GM21367 (cell line): ENCODE measurements around the gene RPL41.
"Not testable (repeated sequence)": the region's sequence is repeated elsewhere in the genome, so short reads cannot be mapped to it uniquely, and the experiment has no call there.

ENCODE experiments used
- ATAC-seq: cut with Tn5 transposase; IDR thresholded peaks from one replicate; pipeline ENCODE4 v1.9.1; 2021; ENCODE audit not compliant: unreplicated experiment

RPL41 gene

DNA sequence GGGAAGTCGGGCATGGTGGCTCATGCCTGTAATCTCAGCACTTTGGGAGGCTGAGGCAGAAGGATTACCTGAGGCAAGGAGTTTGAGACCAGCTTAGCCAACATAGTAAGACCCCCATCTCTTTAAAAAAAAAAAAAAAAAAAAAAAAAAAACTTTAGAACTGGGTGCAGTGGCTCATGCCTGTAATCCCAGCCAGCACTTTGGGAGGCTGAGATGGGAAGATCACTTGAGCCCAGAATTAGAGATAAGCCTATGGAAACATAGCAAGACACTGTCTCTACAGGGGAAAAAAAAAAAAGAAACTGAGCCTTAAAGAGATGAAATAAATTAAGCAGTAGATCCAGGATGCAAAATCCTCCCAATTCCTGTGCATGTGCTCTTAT, 13.8 kb upstream of the RPL41 start:
- ATAC-seq, result no peak

DNA sequence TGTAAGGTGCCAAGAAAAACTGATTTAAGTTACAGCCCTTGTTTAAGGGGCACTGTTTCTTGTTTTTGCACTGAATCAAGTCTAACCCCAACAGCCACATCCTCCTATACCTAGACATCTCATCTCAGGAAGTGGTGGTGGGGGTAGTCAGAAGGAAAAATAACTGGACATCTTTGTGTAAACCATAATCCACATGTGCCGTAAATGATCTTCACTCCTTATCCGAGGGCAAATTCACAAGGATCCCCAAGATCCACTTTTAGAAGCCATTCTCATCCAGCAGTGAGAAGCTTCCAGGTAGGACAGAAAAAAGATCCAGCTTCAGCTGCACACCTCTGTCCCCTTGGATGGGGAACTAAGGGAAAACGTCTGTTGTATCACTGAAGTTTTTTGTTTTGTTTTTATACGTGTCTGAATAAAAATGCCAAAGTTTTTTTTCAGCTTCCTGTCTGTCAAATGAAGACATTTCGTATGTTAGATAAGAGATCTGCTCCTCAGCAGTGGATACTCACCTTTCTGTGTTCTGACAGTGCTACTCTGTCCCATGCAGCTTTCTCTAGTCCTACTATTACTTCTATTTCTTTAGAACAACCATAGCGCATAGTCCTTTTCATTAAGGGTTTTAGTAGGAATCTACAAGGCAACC, 13.2 kb upstream of the RPL41 start:
- no peak for ATAC-seq

DNA sequence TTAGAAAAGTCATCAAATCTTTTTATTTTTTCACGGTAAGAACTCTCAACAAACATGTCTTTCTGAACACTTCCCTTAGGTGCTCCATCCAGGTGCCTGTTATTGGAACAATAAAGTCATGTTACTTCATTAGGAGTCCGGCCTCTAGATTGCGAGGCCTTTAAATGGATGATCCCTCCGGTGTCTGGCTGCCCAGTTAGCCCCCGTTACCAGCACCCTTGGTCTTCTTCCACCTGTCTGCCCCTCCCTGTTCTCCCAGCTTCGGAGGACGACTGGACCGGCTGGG, 12.7 kb upstream of the RPL41 start:
- ATAC-seq, result no peak

DNA sequence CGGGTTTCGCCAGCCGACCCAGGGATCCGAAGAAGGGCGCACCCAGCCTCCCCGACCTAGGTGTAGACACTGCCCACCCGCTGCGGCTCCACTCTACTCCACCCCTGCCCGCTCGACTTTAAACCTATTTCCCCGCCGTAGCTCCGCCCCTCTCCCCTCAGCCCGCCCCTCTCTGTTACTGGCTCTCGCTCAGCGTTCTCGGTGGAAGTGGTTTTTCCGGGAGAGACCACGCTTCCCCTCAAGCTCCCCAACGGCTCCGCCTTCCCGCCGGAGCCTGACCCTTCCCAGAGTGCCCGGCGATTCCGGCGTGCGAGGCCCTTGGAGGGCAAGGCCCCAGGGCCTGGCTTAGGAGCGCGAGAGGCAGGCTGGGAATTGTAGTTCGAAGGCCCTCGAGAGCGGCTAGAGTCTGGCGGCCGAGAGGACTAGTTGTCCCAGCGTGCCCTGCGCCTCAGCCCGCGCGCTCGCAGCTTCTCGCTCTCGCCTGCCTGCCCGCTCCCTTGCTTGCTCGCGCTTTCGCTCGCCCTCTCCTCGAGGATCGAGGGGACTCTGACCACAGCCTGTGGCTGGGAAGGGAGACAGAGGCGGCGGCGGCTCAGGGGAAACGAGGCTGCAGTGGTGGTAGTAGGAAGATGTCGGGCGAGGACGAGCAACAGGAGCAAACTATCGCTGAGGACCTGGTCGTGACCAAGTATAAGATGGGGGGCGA, 12.2 kb upstream of the RPL41 start, which contains the start of gene PA2G4:
Gene PA2G4, plus strand, starts transcription at position 451 of the 706 bp plus-strand sequence. Its CDS starts 179 bp downstream, at position 630.
- ATAC-seq, result peak; percentile 87

DNA sequence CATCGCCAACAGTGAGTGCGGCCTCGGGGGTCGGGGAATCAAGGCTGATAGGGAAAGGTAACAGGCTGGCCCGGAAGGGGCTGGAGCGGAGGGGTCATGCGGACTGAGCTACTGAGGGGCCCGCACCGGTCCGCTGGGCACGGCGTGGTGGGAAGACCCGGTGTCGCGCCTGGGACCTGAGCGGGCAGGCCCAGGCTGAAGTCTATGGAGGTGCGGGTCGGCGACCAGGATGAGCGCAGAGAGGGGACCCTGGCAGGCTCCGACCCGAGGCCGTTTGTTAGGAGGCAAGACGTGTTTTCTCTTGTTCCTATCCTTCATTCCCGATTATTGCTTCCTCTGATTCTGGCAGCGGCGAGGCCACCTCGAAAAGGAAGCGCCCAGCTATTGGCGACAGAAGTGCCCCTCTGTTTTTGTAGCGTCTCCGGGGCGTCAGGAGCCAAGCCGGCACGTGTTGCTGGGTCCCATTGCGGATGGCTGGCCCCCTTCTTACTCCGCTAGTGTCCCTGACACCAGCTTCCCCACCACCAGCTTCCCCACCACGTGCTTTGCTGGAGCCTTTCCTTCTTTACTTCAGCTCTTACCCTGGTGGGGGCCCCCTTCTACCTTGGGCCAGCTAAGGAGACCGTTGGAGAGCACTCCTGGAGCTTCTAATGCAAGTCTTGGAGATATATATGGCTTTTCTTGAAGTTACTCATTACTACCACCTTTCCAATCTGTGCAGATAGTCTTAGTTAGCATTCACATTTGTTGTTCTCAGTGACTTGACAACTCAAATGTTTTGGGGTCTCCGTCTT, 11.4 kb upstream of the RPL41 start:
- peak; percentile 5 for ATAC-seq

DNA sequence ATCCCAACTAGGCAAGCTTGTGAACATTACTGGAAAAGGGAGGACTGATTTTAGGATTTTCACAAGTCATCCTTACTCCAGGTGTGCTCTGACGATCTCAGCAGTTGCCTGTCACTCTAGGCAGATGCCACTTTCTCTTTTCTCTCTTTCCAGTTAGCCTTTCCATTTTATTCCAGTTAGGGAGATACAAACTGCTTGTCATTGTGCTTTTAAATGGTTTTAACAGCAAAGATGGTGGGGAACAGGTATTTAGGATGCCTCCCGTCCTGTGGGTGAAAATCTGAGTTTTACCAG, 10.9 kb upstream of the RPL41 start:
- no peak for ATAC-seq

DNA sequence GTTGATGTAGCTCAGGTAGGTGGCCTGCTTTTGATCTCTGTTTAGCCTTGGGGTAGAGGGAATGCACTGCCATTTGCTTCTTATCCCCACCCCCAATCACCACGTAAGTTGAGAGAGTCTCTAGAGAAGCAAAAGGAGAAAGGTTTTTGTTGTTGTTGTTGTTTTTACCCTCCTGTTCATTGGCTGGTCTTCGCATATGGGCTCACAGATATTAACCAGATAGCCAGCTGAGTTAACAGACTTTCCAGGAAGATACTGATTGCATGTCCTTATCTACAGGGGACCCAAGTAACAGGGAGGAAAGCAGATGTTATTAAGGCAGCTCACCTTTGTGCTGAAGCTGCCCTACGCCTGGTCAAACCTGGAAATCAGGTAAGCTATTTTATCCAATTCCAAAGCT, 9.2 kb upstream of the RPL41 start:
- ATAC-seq, result no peak

DNA sequence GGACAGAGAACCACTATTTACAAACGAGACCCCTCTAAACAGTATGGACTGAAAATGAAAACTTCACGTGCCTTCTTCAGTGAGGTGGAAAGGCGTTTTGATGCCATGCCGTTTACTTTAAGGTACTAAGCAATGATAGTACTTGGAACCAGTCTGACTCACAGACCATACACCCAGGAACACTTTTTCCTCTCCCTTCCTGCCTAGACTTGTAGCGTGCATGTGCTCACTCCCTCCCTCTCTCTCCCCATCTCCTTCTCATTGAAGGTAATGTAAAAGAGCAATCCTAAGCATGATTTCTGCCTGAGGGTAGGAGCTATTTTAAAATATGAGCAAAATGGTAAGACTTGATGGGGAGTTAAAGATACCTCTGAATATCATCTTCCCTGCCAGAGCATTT, 5.9 kb upstream of the RPL41 start:
- ATAC-seq, result no peak

DNA sequence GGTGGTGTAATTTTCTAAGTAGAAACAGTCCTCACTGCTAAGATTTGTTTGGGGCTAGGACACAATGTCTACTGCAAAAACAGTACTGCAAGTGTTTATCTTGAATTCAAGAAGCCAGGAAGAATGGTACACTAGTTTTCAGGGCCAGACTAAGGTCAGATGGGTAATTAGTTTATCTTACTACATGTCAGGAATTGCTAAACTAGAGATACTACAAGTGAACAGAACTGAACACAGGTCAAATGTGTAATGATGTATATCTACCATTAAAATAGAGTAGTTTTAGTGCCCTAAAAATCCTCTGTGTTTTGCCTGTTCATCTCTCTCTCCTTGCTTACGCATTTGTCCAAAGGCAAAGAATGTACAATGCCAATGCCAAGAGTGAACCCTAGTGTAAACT, 2.3 kb upstream of the RPL41 start:
- ATAC-seq, result no peak

DNA sequence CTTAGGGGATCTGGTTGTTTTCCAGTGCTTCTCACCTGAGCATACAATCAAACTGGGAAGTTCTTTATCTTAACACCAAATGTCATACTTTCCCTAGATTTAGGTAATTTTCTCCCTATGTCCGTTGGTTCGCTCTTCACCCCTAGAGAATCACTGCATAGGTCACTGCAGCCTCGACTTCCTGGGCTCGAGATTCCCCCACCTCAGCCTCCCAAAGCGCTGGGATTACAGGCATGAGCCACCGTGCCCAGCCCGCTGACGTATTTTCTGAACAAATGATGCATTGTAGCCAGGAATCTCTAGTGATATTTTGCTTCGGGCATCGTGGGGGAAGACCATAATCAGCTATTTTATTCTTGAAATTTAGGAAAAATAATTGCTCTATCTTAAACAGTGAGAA, 1.1 kb upstream of the RPL41 start:
- ATAC-seq, result no peak

DNA sequence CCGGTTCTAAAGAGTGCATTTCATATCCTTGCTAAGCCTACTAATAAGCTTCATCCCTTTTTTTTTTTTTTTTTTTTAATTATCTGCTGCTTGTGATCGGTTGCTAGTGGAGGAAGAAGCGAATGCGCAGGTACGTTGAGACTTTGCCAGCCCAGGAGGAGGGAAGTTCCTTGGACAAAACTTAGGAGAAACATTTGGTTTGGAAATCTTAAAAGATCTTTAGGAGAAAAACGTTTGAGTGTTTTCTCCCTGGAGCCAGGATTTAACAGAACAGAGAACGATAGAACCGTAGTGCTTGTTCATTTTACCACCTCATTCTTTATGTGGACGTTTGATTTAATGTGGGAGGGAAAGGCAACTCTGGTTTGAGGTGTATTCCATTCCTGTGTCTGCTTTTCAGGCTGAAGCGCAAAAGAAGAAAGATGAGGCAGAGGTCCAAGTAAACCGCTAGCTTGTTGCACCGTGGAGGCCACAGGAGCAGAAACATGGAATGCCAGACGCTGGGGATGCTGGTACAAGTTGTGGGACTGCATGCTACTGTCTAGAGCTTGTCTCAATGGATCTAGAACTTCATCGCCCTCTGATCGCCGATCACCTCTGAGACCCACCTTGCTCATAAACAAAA, 761 bp downstream of the RPL41 start:
- ATAC-seq, result not testable (repeated sequence)

DNA sequence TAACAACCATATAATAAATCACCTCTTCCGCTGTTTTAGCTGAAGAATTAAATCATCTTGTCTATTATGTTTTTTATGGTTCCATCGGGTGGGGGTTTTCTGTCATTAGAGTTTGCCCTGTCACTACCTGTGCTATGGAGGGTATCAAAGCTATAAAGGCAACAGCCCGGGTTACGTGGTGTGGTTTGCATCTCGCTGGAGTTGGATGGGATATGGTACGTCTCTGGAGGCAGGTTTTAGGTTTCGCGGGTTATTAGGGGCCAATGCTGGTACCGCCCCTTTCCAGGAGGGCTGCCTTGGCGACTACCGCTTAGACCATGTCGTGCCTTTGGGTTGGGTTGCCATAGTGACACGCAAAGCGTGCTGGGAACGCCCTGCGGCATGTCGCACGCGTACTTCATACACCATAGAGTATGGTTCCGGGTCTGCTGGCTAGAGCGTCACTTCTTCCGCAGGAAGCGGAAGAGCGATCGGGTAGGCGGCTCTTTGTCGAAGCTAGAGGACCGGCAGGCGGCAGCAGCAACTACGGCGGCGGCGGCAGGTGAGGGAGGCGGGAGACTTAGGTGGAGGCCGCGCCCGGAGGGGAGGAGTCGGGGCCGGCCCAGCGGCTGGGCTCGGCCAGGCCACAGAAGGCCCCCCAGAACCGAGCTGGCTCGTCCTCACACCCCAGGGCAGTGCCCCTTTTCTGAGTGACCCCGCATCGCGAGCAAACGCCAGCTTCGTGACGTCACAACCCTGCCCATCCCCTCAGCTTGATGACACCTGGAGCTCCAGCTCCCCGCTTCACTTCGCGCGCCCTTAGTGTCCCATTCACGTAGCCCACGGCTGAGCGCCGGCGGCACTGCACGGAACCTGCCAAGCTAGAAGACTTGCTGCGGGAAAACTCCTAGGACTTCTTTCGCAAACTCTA, 1.6 kb downstream of the RPL41 start, which contains the start of gene ZC3H10:
Gene ZC3H10, plus strand, starts transcription at position 489 of the 910 bp plus-strand sequence. CDS start 2,297 bp downstream, outside the sequence.
- peak; percentile 67 for ATAC-seq

DNA sequence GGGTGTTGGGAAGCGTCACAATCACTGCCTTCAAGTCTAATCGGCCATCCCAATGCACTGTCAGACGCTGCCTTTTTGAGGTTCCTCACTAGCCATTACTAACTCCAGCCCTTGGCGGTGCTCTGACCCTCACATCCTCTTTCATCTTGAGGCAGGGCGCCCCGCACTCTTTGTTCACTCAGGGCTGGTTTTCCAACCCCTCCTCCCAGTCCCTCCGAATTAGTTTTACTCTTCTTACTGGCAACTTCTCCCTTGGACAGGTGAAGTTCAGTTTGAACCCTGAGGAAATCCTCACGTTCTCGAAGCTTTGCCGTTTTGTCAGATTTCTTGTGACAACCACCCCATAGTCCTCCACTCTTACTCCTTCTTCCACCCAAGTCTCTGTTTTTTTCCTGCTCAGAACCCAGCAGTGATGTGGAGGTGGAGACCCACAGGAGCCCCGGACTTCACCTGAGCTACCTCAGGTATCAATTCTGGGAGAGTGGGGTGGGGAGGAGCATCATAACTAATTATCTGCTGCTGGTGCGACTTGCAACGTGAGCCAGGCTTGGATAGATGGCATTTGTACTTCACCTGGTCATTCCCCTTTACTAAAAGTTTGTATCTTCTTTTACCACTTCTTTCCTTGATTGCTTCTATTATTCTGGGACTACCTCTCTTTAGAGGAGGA, 2.4 kb downstream of the RPL41 start:
- no peak for ATAC-seq

DNA sequence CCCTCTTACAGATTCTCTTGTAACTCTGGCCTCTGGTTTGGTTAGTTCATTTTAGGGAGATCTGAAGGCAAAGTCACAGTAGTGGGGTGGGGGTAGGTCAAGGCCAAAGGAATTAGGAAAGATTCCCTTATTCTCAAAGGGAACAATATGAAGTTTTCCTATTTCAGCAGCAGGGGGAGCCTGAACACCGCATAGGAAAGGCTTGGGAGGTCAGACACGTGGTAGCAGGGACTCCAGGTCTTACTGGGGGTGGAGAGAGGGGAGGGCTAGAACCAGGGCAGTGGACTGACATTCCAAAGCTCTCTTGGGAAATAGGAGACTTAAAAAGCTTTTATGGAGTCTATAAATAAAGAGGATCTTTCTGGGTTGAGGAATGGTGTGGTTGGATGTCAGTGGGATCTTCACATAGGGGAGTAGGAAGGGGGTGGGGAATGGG, 2.9 kb downstream of the RPL41 start:
- ATAC-seq, result no peak

DNA sequence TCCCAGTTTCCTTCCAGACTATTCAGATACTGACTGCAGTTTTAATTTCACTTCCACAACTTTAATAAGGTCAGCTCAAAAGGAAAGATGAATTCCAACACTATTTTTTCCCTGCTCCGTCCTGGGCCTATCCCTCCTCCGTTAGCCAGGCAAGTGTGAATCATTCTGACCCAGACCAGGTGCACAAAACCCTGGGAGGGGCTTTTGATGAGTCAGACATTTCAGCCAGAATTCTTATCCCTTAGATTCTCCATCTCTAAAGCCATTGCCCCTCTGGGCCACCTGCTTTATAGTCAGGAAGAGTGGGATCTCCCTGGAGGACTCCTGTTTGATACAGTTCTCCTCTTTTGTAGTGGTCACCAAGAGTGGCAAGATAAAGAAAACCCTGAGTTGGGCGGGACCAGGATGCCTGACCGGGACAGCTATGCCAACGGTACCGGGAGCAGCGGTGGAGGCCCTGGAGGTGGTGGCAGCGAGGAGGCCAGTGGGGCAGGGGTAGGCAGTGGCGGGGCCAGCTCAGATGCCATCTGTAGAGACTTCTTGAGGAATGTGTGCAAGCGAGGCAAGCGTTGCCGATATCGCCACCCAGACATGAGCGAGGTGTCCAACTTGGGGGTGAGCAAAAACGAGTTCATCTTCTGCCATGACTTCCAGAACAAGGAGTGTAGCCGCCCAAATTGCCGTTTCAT, 3.9 kb downstream of the RPL41 start:
- ATAC-seq, result no peak

DNA sequence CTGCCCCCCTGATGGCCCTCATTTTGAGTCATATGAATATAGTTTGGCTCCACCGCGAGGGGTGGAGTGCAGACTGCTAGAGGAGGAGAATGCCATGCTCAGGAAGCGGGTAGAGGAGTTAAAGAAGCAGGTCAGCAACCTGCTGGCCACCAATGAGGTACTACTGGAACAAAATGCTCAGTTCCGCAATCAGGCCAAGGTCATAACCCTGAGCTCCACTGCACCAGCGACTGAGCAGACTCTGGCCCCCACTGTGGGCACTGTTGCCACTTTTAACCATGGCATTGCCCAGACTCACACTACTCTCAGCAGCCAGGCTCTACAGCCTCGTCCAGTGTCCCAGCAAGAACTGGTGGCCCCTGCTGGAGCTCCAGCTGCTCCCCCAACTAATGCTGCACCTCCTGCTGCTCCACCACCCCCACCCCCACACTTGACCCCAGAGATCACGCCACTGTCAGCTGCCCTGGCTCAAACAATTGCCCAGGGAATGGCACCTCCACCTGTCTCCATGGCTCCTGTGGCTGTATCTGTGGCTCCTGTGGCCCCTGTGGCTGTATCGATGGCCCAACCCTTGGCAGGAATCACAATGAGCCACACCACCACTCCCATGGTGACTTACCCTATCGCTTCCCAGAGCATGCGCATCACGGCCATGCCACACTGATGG, 4.9 kb downstream of the RPL41 start:
- ATAC-seq, result no peak

DNA sequence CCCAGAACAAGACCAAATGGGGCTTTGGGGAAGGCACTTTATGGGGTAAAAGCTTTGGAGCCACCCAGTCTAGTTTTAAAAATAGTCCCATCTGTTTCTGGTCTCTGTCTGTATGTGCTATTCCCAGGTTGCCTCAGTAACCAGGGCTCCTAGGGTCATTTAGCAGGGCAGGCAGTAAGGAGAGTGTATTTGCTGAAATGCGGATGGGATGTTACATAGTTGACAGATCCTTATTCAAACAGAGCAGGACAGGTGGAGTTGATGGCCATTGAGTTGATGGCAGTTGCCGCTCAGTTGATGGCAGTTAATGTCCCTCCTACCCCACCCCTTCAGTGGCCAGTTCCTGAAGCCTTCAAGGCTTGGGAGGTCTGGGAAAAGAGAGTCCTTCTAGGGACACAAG, 6.2 kb downstream of the RPL41 start:
- ATAC-seq, result no peak

DNA sequence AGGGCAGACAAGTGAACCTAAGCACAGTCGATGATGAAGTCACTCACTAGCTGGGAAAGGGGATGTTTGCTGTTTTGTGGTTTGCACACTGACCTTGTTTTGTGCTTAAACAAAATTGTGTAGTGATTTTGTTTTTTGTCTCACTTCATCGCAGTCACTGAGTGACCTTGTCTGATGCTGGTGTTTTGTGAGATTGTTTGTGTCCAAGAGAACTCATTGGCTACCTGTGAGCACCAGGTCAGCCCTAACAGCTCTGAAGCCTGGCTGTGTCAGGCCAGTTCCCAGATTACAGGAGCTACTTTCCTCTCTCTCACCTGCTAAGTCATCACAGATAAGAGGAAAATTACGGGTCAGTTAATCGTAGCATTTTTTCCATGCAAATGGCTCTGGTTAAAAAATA, 7.7 kb downstream of the RPL41 start:
- ATAC-seq, result no peak

DNA sequence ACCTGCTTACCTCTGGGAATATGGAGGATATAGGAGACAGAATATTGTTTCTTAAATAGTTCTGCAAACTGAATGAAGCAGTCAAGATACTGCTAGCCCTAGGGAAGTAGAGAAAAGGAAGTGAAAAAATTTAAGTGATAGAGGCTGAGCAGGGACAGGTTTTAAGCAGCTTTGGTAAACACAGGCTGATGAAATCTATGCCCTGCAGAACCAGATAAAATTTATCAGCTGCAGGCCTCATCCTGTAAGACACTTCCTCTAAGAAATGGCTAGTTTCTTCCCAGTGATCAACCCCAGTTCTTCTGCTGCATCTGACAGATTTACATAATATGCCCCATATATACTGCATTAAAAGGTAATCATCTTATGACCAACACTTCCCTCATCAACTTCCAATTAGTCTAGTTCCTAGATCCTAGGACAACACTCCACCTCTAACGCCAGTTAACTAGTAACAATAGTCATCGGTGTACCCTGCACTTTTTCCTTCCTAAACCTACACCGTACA, 10.4 kb downstream of the RPL41 start:
- ATAC-seq, result no peak
